ENCODE measurements around the gene LEFTY1.

DNA sequence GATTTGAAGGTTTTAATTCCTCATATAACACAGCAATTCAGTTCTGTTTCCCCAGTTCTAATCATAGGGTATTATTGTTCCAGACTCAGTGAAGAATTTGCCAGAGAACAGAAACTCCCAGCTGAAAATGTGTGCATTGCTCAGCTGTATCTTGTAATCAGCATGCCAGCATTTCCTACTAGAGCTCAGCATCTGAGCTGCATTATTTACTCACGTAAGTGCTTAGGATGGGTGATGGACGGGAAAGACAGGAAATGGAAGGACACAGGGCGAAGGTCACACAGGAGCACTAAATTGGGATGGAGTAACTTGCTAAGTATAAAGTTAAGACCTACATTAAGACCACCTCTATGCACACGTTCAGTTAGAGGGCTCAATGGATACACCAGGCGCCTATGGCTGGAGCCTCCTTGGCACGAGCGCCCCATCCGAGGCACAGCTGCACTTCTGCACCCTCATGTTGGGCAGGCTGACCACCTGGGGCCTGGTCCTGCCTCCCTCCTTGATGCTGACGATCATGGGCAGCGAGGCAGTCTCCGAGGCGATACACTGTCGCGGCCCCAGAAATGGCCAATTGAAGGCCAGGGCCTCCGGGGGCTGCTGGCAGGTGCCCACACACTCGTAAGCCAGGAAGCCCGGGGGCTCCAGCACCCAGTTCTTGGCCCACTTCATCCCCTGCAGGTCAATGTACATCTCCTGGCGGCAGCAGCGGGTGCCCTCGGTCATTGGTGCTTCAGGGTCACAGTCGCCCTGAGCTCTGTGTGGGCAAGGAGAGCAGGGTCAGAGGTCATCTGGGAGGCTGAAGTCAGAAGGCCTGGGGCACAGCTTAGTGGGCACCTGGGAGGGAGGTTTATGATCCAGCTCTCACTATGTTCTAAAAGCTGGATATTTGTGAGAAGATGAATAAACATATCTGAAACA, 48.4 kb upstream of the LEFTY1 start:
- TF ChIP-seq, protein P1, sequence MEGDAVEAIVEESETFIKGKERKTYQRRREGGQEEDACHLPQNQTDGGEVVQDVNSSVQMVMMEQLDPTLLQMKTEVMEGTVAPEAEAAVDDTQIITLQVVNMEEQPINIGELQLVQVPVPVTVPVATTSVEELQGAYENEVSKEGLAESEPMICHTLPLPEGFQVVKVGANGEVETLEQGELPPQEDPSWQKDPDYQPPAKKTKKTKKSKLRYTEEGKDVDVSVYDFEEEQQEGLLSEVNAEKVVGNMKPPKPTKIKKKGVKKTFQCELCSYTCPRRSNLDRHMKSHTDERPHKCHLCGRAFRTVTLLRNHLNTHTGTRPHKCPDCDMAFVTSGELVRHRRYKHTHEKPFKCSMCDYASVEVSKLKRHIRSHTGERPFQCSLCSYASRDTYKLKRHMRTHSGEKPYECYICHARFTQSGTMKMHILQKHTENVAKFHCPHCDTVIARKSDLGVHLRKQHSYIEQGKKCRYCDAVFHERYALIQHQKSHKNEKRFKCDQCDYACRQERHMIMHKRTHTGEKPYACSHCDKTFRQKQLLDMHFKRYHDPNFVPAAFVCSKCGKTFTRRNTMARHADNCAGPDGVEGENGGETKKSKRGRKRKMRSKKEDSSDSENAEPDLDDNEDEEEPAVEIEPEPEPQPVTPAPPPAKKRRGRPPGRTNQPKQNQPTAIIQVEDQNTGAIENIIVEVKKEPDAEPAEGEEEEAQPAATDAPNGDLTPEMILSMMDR (IDR thresholded peaks at IDR 0.05): no peak
- TF ChIP-seq POLR2A (IDR thresholded peaks at IDR 0.05): no peak
